ENCODE results near the gene AHSA1.

DNA sequence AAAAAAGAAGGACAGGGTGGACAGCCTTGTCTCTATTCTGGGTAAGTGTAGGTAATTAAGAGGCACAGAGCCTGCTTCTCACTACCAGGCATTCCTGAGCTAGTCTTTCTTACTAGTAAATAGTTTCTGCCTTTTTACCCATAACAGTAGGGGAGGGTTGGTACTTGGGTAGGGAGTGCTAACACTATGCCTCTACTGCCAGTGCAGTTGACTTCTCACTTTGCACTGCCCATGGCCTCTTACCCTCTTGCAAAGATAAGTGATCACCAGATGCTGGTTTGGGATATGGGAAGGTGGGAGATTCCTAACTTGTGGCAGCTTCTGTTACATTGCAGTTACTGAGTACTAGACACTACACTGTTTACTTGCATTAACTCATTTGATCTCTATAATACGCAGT is 11.6 kb downstream of the AHSA1 start:
- no peak for TF ChIP-seq POLR2A (IDR thresholded peaks at IDR 0.05)
- TF ChIP-seq, protein P1, sequence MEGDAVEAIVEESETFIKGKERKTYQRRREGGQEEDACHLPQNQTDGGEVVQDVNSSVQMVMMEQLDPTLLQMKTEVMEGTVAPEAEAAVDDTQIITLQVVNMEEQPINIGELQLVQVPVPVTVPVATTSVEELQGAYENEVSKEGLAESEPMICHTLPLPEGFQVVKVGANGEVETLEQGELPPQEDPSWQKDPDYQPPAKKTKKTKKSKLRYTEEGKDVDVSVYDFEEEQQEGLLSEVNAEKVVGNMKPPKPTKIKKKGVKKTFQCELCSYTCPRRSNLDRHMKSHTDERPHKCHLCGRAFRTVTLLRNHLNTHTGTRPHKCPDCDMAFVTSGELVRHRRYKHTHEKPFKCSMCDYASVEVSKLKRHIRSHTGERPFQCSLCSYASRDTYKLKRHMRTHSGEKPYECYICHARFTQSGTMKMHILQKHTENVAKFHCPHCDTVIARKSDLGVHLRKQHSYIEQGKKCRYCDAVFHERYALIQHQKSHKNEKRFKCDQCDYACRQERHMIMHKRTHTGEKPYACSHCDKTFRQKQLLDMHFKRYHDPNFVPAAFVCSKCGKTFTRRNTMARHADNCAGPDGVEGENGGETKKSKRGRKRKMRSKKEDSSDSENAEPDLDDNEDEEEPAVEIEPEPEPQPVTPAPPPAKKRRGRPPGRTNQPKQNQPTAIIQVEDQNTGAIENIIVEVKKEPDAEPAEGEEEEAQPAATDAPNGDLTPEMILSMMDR (IDR thresholded peaks at IDR 0.05), result no peak
- no peak for TF ChIP-seq EP300 (IDR thresholded peaks at IDR 0.05)
